SK-N-SH treated with all-trans-retinoic acid at 6 μM for 48 hours (cell line): ENCODE data around the gene TPSD1.

ENCODE experiments used
- OSR1 ChIP-seq: fragments of 250-450 bp; sonication (Bioruptor Pico); IDR thresholded peaks from 2 replicates; pipeline ENCODE4 v1.8.0; 2022; ENCODE audit warnings: moderate library complexity, mild to moderate bottlenecking, inconsistent platforms
- PATZ1 ChIP-seq: fragments of 250-450 bp; sonication (Bioruptor Pico); IDR thresholded peaks from 2 replicates; pipeline ENCODE4 v1.8.0; 2020; ENCODE audit warnings: mild to moderate bottlenecking, moderate library complexity, borderline replicate concordance
- RARB ChIP-seq: fragments of 250-450 bp; sonication (Bioruptor Pico); IDR thresholded peaks from 2 replicates; pipeline ENCODE4 v1.8.0; 2021; ENCODE audit warnings: mild to moderate bottlenecking, moderate library complexity
- SNAI2 ChIP-seq: fragments of 250-450 bp; sonication (Bioruptor Pico); IDR thresholded peaks from 2 replicates; pipeline ENCODE4 v1.5.0; 2020; ENCODE audit warnings: mild to moderate bottlenecking, moderate library complexity
- TOX ChIP-seq: fragments of 250-450 bp; sonication (Bioruptor Pico); IDR thresholded peaks from 2 replicates; pipeline ENCODE4 v1.8.0; 2021; ENCODE audit warnings: mild to moderate bottlenecking, moderate library complexity, borderline replicate concordance
- ZC3H10 ChIP-seq: fragments of 250-450 bp; sonication (Bioruptor Pico); IDR thresholded peaks from 2 replicates; pipeline ENCODE4 v1.5.1; 2021; ENCODE audit warnings: mild to moderate bottlenecking, moderate library complexity
- ZFP3 ChIP-seq: fragments of 250-450 bp; sonication (Bioruptor Pico); IDR thresholded peaks from 2 replicates; pipeline ENCODE4 v1.5.0; 2020; ENCODE audit warnings: mild to moderate bottlenecking, moderate library complexity
- ZFP30 ChIP-seq: fragments of 450-650 bp; formaldehyde crosslinking; IDR thresholded peaks from 2 replicates; pipeline ENCODE4 v1.5.0; 2022; ENCODE audit warnings: mild to moderate bottlenecking, moderate library complexity
- ZNF565 ChIP-seq: fragments of 450-650 bp; formaldehyde crosslinking; conservative IDR thresholded peaks from 2 replicates; pipeline ENCODE4 v1.5.0; 2020; ENCODE audit warnings: low read depth, mild to moderate bottlenecking, moderate library complexity
- ZNF70 ChIP-seq: fragments of 450-650 bp; formaldehyde crosslinking; IDR thresholded peaks from 2 replicates; pipeline ENCODE4 v1.5.0; 2020; ENCODE audit warnings: mild to moderate bottlenecking, moderate library complexity
- ZNF8 ChIP-seq: fragments of 450-650 bp; formaldehyde crosslinking; IDR thresholded peaks from 2 replicates; pipeline ENCODE4 v1.5.0; 2020; ENCODE audit warnings: mild to moderate bottlenecking, moderate library complexity

GRCh38 chr16:1217526-1217925 is 38.3 kb upstream of the TPSD1 start:
- TF ChIP-seq TOX (CRISPR knock-in tag): no peak
- no peak for TF ChIP-seq PATZ1 (CRISPR knock-in tag)
- no peak for TF ChIP-seq ZNF565
- TF ChIP-seq ZFP3: no peak
- no peak for TF ChIP-seq ZC3H10 (CRISPR knock-in tag)
- TF ChIP-seq ZNF8 (CRISPR knock-in tag): no peak
- no peak for TF ChIP-seq ZNF70
- no peak for TF ChIP-seq RARB (CRISPR knock-in tag)
- no peak for TF ChIP-seq OSR1
- no peak for TF ChIP-seq SNAI2 (CRISPR knock-in tag)
- TF ChIP-seq ZFP30 (CRISPR knock-in tag): no peak
